MCF 10A (cell line): ENCODE results near the gene TNRC6B. TPM values are rescaled to one million over a fixed set of nuclear protein-coding genes. Genes with fewer than 3 reads are reported as not detected.
A peak's percentile ranks its signal among the peaks of the same experiment; 100 is the strongest.

Experiments used
- BruUV-seq: library from RNA; stranded (reverse); fragments of 400-500 nt; replicated peaks from 2 replicates; lab custom pipeline; 2021; lab: Mats Ljungman, UMichigan
- CTCF ChIA-PET: fragments of 300-600 bp; sonication (Branson Sonifier 250); formaldehyde crosslinking; extraction: SDS; loops from one replicate; lab custom pipeline; 2021; ENCODE audit warnings: antibody characterized with exemption, inconsistent platforms; lab: Yijun Ruan, JAX
- POLR2A ChIA-PET: fragments of 300-600, 350-650 bp; sonication (Branson Sonifier 250); formaldehyde crosslinking; extraction: SDS; loops from one replicate; lab custom pipeline; 2020; ENCODE audit warnings: antibody characterized with exemption, inconsistent platforms; lab: Yijun Ruan, JAX
- DNase-seq: peaks from one replicate; pipeline ENCODE4 v3.0.0-alpha.2; 2018; ENCODE audit not compliant: unreplicated experiment
- H3K27ac Mint-ChIP-seq: one replicate; pipeline ENCODE4 v1.8.0; 2022; ENCODE audit warnings: mild to moderate bottlenecking, low read depth, mixed read lengths; ENCODE audit not compliant: unreplicated experiment
- H3K27me3 Mint-ChIP-seq: one replicate; pipeline ENCODE4 v1.8.0; 2022; ENCODE audit warnings: mixed read lengths; ENCODE audit not compliant: insufficient read depth, unreplicated experiment
- H3K36me3 Mint-ChIP-seq: one replicate; pipeline ENCODE4 v1.8.0; 2022; ENCODE audit warnings: mild to moderate bottlenecking, moderate library complexity, mixed read lengths; ENCODE audit not compliant: insufficient read depth, unreplicated experiment
- H3K4me1 Mint-ChIP-seq: one replicate; pipeline ENCODE4 v1.8.0; 2022; ENCODE audit warnings: mixed read lengths; ENCODE audit not compliant: insufficient read depth, unreplicated experiment
- H3K4me3 Mint-ChIP-seq: one replicate; pipeline ENCODE4 v1.8.0; 2022; ENCODE audit warnings: mild to moderate bottlenecking, moderate library complexity, mixed read lengths; ENCODE audit not compliant: unreplicated experiment
- H3K9me3 Mint-ChIP-seq: one replicate; pipeline ENCODE4 v1.8.0; 2022; ENCODE audit warnings: mixed read lengths; ENCODE audit not compliant: unreplicated experiment
- CTCF ChIP-seq: fragments of 200-600 bp; IDR thresholded peaks from one replicate; pipeline ENCODE4 v1.8.0; 2022; ENCODE audit warnings: antibody characterized with exemption, mild to moderate bottlenecking; ENCODE audit not compliant: unreplicated experiment
- intact Hi-C: fragments of 100-400 bp; cut with micrococcal nuclease; formaldehyde crosslinking; loops from 2 replicates; pipeline ENCODE4 v1.14.1; 2022
- total RNA-seq: library from RNA; stranded (reverse); gene quantifications from 2 replicates; pipeline ENCODE4 v1.2.3, GENCODE V29; 2022

TNRC6B gene
- total RNA-seq, 1 experiment from 2014 or later = 27.1 TPM

GRCh38 chr22:40216041-40216756 lies 38.5 kb downstream of the TNRC6B start:
- Mint-ChIP-seq H3K4me3 (no peak overlapping the region), H3K9me3 (no peaks in the 10 kb centered on the region), H3K27ac (peak overlapping the region; percentile 87), H3K27me3 (no peaks in the 10 kb centered on the region), H3K4me1 (peaks cover 39% of the 10 kb centered on the region), H3K36me3 (no peaks in the 10 kb centered on the region)
- intact Hi-C loops = no loop called here
- no TSS peak for BruUV-seq
- DNase-seq = no peak
- no peak for TF ChIP-seq CTCF
- ChIA-PET POLR2A (interaction anchor here (1.1 kb wide), 1 partner anchor 172 kb away, joined by 4 read pairs; no protein-coding TSS in a partner anchor), CTCF (no interaction called here)

GRCh38 chr22:40218152-40218551 lies 40.4 kb downstream of the TNRC6B start:
- no TSS peak for BruUV-seq
- H3K27me3 Mint-ChIP-seq = no peaks in the 10 kb centered on the region
- POLR2A ChIA-PET = interaction anchor here (0.8 kb wide), 1 partner anchor 11 kb away, joined by 3 read pairs; no protein-coding TSS in a partner anchor
- H3K36me3 Mint-ChIP-seq = no peaks in the 10 kb centered on the region
- H3K4me3 Mint-ChIP-seq = no peak overlapping the region
- CTCF ChIA-PET = interaction anchor here (0.6 kb wide), 1 partner anchor 692 kb away, joined by 5 read pairs; no protein-coding TSS in a partner anchor
- no peak for TF ChIP-seq CTCF
- H3K9me3 Mint-ChIP-seq = no peaks in the 10 kb centered on the region
- H3K4me1 Mint-ChIP-seq = peaks cover 38% of the 10 kb centered on the region
- intact Hi-C loops = no loop called here
- peak overlapping the region; percentile 20 for H3K27ac Mint-ChIP-seq
- DNase-seq = no peak

- CTCF ChIA-PET = interaction anchor here (0.6 kb wide), 1 partner anchor 693 kb away, joined by 5 read pairs; no protein-coding TSS in a partner anchor
- no peak for TF ChIP-seq CTCF
- POLR2A ChIA-PET = interaction anchor here (0.8 to 2.5 kb wide), 4 partner anchors 8 to 42 kb away, joined by 3 to 9 read pairs (median 3); no protein-coding TSS in a partner anchor
- H3K4me1 Mint-ChIP-seq = peaks cover 43% of the 10 kb centered on the region
- H3K36me3 Mint-ChIP-seq = no peaks in the 10 kb centered on the region
- no peak overlapping the region for H3K4me3 Mint-ChIP-seq
- H3K27me3 Mint-ChIP-seq = no peaks in the 10 kb centered on the region
- no peaks in the 10 kb centered on the region for H3K9me3 Mint-ChIP-seq
- no peak for DNase-seq
- no TSS peak for BruUV-seq
- intact Hi-C loops = no loop called here
- peak overlapping the region; percentile 20 for H3K27ac Mint-ChIP-seq
Measured at GRCh38 chr22:40218723-40219294, 41.1 kb downstream of the TNRC6B start.
